ENCODE measurements around the gene PIP5K1C. TPM values are rescaled to one million over a fixed set of nuclear protein-coding genes. Genes with fewer than 3 reads are reported as not detected.

Gene PIP5K1C
- total RNA-seq, 3 donors from 2014 or later (not counting 1 experiment from before 2014, with no cell fraction given), result 35.0 to 49.2 (median 36.8) TPM

DNA sequence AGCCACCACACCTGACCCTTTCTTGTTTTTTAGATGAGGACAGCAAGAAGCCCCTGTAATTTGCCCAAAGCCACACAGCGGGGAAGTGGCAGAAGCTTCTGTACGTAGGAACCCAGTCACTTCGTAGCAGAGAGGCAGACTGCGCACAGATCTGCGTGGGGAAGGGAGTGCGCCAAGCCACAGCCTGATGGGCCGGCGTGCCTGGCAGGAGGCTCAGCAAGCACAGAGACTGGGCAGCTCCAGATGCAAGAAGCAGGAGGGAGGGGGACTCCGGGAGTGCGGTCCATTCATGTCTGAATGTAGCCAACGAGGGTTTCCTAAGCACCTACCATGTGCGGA, 7.6 kb upstream of the PIP5K1C start:
- H3K4me3 ChIP-seq (ENCODE audit: low read length), result no peak overlapping the region
- Mint-ChIP-seq H3K4me1 (peaks cover 0 to 4% of the 10 kb centered on the region in 2 donors), H3K9me3 (no peaks in the 10 kb centered on the region), H3K27me3 (ENCODE audit: low read depth in 2 of 2) (no peaks in the 10 kb centered on the region), H3K36me3 (no peaks in the 10 kb centered on the region), H3K4me3 (no peak overlapping the region), H3K27ac (no peak overlapping the region)
- WGBS (ENCODE audit: insufficient coverage), result 84% methylated on average over 12 of the region's 12 CpGs
- no peaks in the 10 kb centered on the region for H3K27me3 ChIP-seq (ENCODE audit: control insufficient read depth, insufficient read depth, low read length)
- no peaks in the 10 kb centered on the region for H3K36me3 ChIP-seq (ENCODE audit: control insufficient read depth, insufficient read depth, low read length)
- peaks cover 3% of the 10 kb centered on the region for H3K4me1 ChIP-seq (ENCODE audit: control insufficient read depth, insufficient read depth, low read length)
- TF ChIP-seq, protein P1, sequence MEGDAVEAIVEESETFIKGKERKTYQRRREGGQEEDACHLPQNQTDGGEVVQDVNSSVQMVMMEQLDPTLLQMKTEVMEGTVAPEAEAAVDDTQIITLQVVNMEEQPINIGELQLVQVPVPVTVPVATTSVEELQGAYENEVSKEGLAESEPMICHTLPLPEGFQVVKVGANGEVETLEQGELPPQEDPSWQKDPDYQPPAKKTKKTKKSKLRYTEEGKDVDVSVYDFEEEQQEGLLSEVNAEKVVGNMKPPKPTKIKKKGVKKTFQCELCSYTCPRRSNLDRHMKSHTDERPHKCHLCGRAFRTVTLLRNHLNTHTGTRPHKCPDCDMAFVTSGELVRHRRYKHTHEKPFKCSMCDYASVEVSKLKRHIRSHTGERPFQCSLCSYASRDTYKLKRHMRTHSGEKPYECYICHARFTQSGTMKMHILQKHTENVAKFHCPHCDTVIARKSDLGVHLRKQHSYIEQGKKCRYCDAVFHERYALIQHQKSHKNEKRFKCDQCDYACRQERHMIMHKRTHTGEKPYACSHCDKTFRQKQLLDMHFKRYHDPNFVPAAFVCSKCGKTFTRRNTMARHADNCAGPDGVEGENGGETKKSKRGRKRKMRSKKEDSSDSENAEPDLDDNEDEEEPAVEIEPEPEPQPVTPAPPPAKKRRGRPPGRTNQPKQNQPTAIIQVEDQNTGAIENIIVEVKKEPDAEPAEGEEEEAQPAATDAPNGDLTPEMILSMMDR (IDR thresholded peaks at IDR 0.05), result no peak
- no peaks in the 10 kb centered on the region for H3K9me3 ChIP-seq (ENCODE audit: control insufficient read depth, insufficient read depth, low read length)
- DNase-seq, result no peak
- no peak overlapping the region for H3K27ac ChIP-seq (ENCODE audit: low read length)
- no peak for ATAC-seq
- intact Hi-C loops (cut with micrococcal nuclease), result loop anchor here (2.0 kb wide), 1 partner anchor 163 kb away; no protein-coding TSS in a partner anchor

DNA sequence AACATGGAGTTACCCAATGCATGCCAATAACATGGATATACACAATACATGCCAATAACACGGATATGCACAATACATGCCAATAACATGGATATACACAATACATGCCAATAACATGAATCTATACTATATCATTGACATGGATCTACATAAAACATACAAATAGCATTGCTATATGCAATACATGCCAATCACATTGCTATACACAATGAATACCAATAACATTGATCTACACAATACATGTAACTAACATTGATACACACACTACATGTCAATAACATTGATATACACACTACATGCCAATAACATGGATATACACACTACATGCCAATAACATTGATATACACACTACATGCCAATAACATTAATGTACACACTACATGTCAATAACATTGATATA, 932 bp upstream of the PIP5K1C start:
- ATAC-seq (no peak), DNase-seq (no peak)
- intact Hi-C loops (cut with micrococcal nuclease), result no loop called here
- Histone ChIP-seq H3K36me3 (ENCODE audit: control insufficient read depth, insufficient read depth, low read length) (no peaks in the 10 kb centered on the region), H3K9me3 (ENCODE audit: control insufficient read depth, insufficient read depth, low read length) (no peaks in the 10 kb centered on the region), H3K4me3 (ENCODE audit: low read length) (no peak overlapping the region), H3K4me1 (ENCODE audit: control insufficient read depth, insufficient read depth, low read length) (peaks cover 31% of the 10 kb centered on the region), H3K27me3 (ENCODE audit: control insufficient read depth, insufficient read depth, low read length) (no peaks in the 10 kb centered on the region), H3K27ac (ENCODE audit: low read length) (no peak overlapping the region)
- no peaks in the 10 kb centered on the region for H3K36me3 Mint-ChIP-seq
- no peak overlapping the region for H3K4me3 Mint-ChIP-seq
- TF ChIP-seq, protein P1 (IDR thresholded peaks at IDR 0.05), result no peak
- H3K9me3 Mint-ChIP-seq, result no peaks in the 10 kb centered on the region
- WGBS (ENCODE audit: insufficient coverage), result 16% methylated on average over 1 of the region's 1 CpG
- H3K4me1 Mint-ChIP-seq, result peaks cover 9 to 43% of the 10 kb centered on the region in 2 donors
- H3K27ac Mint-ChIP-seq, result no peak overlapping the region
- no peaks in the 10 kb centered on the region for H3K27me3 Mint-ChIP-seq (ENCODE audit: low read depth in 2 of 2)

DNA sequence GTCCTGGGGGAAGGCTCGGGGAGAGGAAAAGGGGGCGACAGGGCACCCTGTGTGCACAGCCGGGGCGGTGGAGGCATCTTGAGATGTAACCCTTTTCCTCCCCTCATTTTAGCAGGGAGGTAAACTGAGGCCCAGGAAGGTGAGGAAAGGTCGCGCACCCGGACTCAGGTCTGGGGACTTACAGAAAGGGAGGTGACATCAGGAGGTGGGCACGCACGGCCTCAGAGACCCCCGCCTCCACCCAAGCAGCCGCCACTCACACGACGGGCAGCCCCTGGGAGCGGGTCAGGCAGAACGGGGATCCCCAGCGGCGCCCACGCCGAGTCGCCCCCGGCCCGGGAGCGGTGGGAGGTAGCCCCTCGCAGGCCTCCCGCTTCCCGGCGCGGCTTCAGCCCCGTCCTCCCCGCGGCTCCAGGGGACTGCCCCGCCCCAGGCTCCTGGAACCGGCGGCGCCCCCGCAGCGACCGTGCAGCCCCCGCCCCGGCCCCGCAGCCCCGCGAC, 477 bp downstream of the PIP5K1C start:
- H3K9me3 Mint-ChIP-seq, result no peaks in the 10 kb centered on the region
- TF ChIP-seq, protein P1 (IDR thresholded peaks at IDR 0.05), result no peak
- WGBS (ENCODE audit: insufficient coverage), result under 1% methylated on average over 42 of the region's 43 CpGs
- H3K27ac Mint-ChIP-seq, result peak overlapping the region; percentile 45 to 88
- peak in 1 of 2 donors; percentile 27 for DNase-seq
- H3K27me3 ChIP-seq (ENCODE audit: control insufficient read depth, insufficient read depth, low read length), result no peaks in the 10 kb centered on the region
- peak overlapping the region; percentile 84 for H3K4me3 Mint-ChIP-seq
- H3K27me3 Mint-ChIP-seq (ENCODE audit: low read depth in 2 of 2), result no peaks in the 10 kb centered on the region
- no peaks in the 10 kb centered on the region for H3K9me3 ChIP-seq (ENCODE audit: control insufficient read depth, insufficient read depth, low read length)
- H3K4me1 ChIP-seq (ENCODE audit: control insufficient read depth, insufficient read depth, low read length), result peaks cover 28% of the 10 kb centered on the region
- H3K27ac ChIP-seq (ENCODE audit: low read length), result no peak overlapping the region
- H3K4me3 ChIP-seq (ENCODE audit: low read length), result peak overlapping the region; percentile 51
- peaks cover 13 to 46% of the 10 kb centered on the region in 2 donors for H3K4me1 Mint-ChIP-seq
- intact Hi-C loops (cut with micrococcal nuclease), result loop anchor here (1.0 to 2.0 kb wide), 2 partner anchors 29 to 33 kb away; no protein-coding TSS in a partner anchor
- H3K36me3 Mint-ChIP-seq, result no peaks in the 10 kb centered on the region
- no peaks in the 10 kb centered on the region for H3K36me3 ChIP-seq (ENCODE audit: control insufficient read depth, insufficient read depth, low read length)
- ATAC-seq, result peak in 2 of 3 donors; percentile 0
